ENCODE measurements around the gene TRPM2. TPM values are rescaled to one million over a fixed set of nuclear protein-coding genes. Genes with fewer than 3 reads are reported as not detected.

The TRPM2 gene
- total and polyA plus RNA-seq, 2 of the 8 experiments (the other 6 are each of a cell fraction or from before 2014, with no cell fraction given) = 0.27 to 0.28 TPM

- ChIA-PET POLR2A (ENCODE audit: partially characterized antibody) (no interaction called here), CTCF (ENCODE audit: partially characterized antibody) (interaction anchor here (1.1 kb wide), 1 partner anchor 21 kb away, joined by 3 read pairs; no protein-coding TSS in a partner anchor)
- no peak overlapping the region for H3K14ac ChIP-seq (ENCODE audit: insufficient read length)
- no peak overlapping the region for H3K23ac ChIP-seq (ENCODE audit: insufficient read length)
- H3K23me2 ChIP-seq (ENCODE audit: low read depth, low read length) = peaks cover 2% of the 10 kb centered on the region; the same call in 1 of the 2 replicates
- H3K79me2 ChIP-seq (ENCODE audit: control insufficient read depth in 1 of 2, insufficient read depth in 2 of 2, low read length in 2 of 2) = no peaks in the 10 kb centered on the region
- H3K4me3 ChIP-seq (ENCODE audit: extremely low read depth in 1 of 4, insufficient read depth in 2 of 4, low read depth in 3 of 4, low read length in 4 of 4) = no peak overlapping the region
- H3K18ac ChIP-seq (ENCODE audit: extremely low read depth, low read length) = no peak overlapping the region
- no peak overlapping the region for H2BK20ac ChIP-seq (ENCODE audit: low read length)
- no peak overlapping the region for H3K9ac ChIP-seq (replicated peaks in 1 of 4; ENCODE audit: extremely low read depth in 1 of 4, low read depth in 3 of 4, low read length in 3 of 4)
- peaks cover 4 to 7% of the 10 kb centered on the region in 2 experiments; a peak in 2 of 4 replicates for H3K9me3 ChIP-seq (ENCODE audit: insufficient read depth in 2 of 2, low read depth in 1 of 2, low read length in 1 of 2)
- no peaks in the 10 kb centered on the region for H3K36me3 ChIP-seq (ENCODE audit: control insufficient read depth in 2 of 4, insufficient read depth in 4 of 4, low read length in 3 of 4)
- H3K27ac ChIP-seq (ENCODE audit: low read depth, low read length) = no peak overlapping the region
- no peak overlapping the region for H2BK120ac ChIP-seq (replicated peaks; ENCODE audit: low read depth, low read length)
- H3K4ac ChIP-seq (replicated peaks; ENCODE audit: insufficient read length, low read depth, low read length) = no peak overlapping the region
- FAIRE-seq (no peak), DNase-seq (ENCODE audit: low read depth in 1 of 2, low spot score in 2 of 2) (no peak)
- WGBS, 2 experiments (ENCODE audit: extremely low coverage in 1 of 2, insufficient coverage in 1 of 2, insufficient read length in 1 of 2, insufficient replicate concordance in 2 of 2, low coverage in 1 of 2, low lambda C conversion rate in 2 of 2, missing lambda C conversion rate in 1 of 2) = 68% methylated on average over 2 of the region's 2 CpGs; no CpG with 5 or more reads in 1 of the 2 experiments
- no peaks in the 10 kb centered on the region for H3K79me1 ChIP-seq (ENCODE audit: low read depth, low read length)
- H3K4me1 ChIP-seq (replicated peaks in 1 of 4; ENCODE audit: control insufficient read depth in 3 of 4, insufficient read depth in 4 of 4, low read length in 3 of 4) = peaks cover 0 to 6% (median 2%) of the 10 kb centered on the region in 4 experiments; a peak in 2 of 7 replicates
- H3K27me3 ChIP-seq (replicated peaks in 1 of 4; ENCODE audit: control insufficient read depth in 3 of 4, extremely low read depth in 1 of 4, insufficient read depth in 3 of 4, low read length in 3 of 4) = no peaks in the 10 kb centered on the region; a peak in 1 of 7 replicates
- no peak overlapping the region for H3K56ac ChIP-seq (replicated peaks; ENCODE audit: insufficient read length, low read depth, low read length)
- H2BK5ac ChIP-seq (ENCODE audit: low read depth, low read length) = no peak overlapping the region
- H2AK5ac ChIP-seq (ENCODE audit: low read depth, low read length) = no peak overlapping the region
- H2BK12ac ChIP-seq (ENCODE audit: low read depth, low read length) = no peak overlapping the region
- no peak overlapping the region for H4K5ac ChIP-seq (ENCODE audit: insufficient read length, low read depth, low read length)
- H4K20me1 ChIP-seq (replicated peaks in 1 of 2; ENCODE audit: control insufficient read depth in 1 of 2, insufficient read depth in 2 of 2, low read length in 2 of 2) = no peaks in the 10 kb centered on the region
- H2AFZ ChIP-seq (ENCODE audit: low read length) = no peak overlapping the region
- H2BK15ac ChIP-seq (ENCODE audit: low read length) = no peak overlapping the region
- TF ChIP-seq CTBP2 (IDR thresholded peaks at IDR 0.05; ENCODE audit: borderline replicate concordance, insufficient read depth, insufficient read length, low read length) = no peak
- TF ChIP-seq, protein P1, sequence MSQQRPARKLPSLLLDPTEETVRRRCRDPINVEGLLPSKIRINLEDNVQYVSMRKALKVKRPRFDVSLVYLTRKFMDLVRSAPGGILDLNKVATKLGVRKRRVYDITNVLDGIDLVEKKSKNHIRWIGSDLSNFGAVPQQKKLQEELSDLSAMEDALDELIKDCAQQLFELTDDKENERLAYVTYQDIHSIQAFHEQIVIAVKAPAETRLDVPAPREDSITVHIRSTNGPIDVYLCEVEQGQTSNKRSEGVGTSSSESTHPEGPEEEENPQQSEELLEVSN (IDR thresholded peaks at IDR 0.05) = no peak
- H3K4me2 ChIP-seq (ENCODE audit: insufficient read depth in 1 of 2, low read depth in 2 of 2, low read length in 2 of 2) = no peak overlapping the region
- H4K91ac ChIP-seq (replicated peaks; ENCODE audit: insufficient read length, low read length) = no peak overlapping the region
- H4K8ac ChIP-seq (ENCODE audit: extremely low read depth, insufficient read depth, low read length) = no peak overlapping the region
Observed at GRCh38 chr21:44384968-44385367, 31.5 kb downstream of the TRPM2 start.

All from H1 (cell line).